Activated CD8-positive, alpha-beta T cell treated with anti-CD3 and anti-CD28 coated beads for 36 hours (primary cell): Measurements from ENCODE around the gene PRKCB. TPM values are rescaled to one million over a fixed set of nuclear protein-coding genes. Genes with fewer than 3 reads are reported as not detected.

Experiments
- ATAC-seq: fragments of 200-7000 bp; cut with Tn5 transposase; one replicate; pipeline ENCODE4 v1.10.0; 2021; ENCODE audit warnings: mild to moderate bottlenecking, moderate library complexity
- CTCF ChIA-PET: fragments of 350-600 bp; sonication (Branson Sonifier 250); formaldehyde crosslinking; loops from one replicate; lab custom pipeline; 2021; ENCODE audit warnings: antibody characterized with exemption; lab: Charles Lee
- POLR2A ChIA-PET: fragments of 350-600 bp; sonication (Branson Sonifier 250); formaldehyde crosslinking; loops from one replicate; lab custom pipeline; 2021; ENCODE audit warnings: antibody characterized with exemption; lab: Charles Lee
- DNase-seq: peaks from one replicate; pipeline ENCODE4 v3.0.0-alpha.2; 2020
- H3K27ac Mint-ChIP-seq: one replicate; pipeline ENCODE4 v1.8.0; 2021; ENCODE audit warnings: mild to moderate bottlenecking, mixed read lengths
- H3K27me3 Mint-ChIP-seq: one replicate; pipeline ENCODE4 v1.8.0; 2021; ENCODE audit warnings: mixed read lengths
- H3K36me3 Mint-ChIP-seq: one replicate; pipeline ENCODE4 v1.8.0; 2021; ENCODE audit warnings: low read depth, mixed read lengths
- H3K4me1 Mint-ChIP-seq: one replicate; pipeline ENCODE4 v1.8.0; 2021; ENCODE audit warnings: low read depth, mixed read lengths
- H3K4me3 Mint-ChIP-seq: one replicate; pipeline ENCODE4 v1.8.0; 2021; ENCODE audit warnings: mild to moderate bottlenecking, moderate library complexity, mixed read lengths
- H3K9me3 Mint-ChIP-seq: one replicate; pipeline ENCODE4 v1.8.0; 2021; ENCODE audit warnings: mixed read lengths
- intact Hi-C: fragments of 100-400 bp; cut with micrococcal nuclease; formaldehyde crosslinking; loops from one replicate; pipeline ENCODE4 v1.10.0; 2022
- total RNA-seq, 2 experiments: library from RNA; stranded (reverse); gene quantifications; one replicate each; pipeline ENCODE4 v1.2.3, GENCODE V29; 2021
- TF ChIP-seq, protein P1 (sequence below): fragments of 200-600 bp; IDR thresholded peaks from one replicate; pipeline ENCODE4 v1.8.0; 2022; ENCODE audit warnings: antibody characterized with exemption, mild to moderate bottlenecking

PRKCB gene
- total RNA-seq, 2 experiments from 2014 or later, result 101 to 105 TPM

DNA sequence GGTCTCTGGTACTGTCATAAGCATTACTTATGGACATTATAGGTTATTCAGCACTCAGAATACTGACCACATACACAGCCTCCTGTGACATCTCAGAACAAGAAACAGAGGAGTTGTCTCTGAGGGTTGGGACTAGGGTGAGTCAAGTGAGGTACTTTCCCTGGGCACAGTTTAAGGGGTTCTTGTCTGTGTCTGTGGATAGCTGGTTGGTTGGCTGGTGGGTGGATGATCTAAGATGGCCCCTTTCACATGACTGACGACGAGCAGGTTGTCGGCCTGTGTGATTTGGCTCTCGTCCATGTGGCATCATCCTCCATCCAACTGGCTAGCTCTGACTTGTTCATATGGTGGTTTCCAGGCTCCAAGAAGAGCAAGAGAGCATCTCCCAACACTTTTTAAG lies 163.9 kb downstream of the PRKCB start:
- Mint-ChIP-seq H3K36me3 (peaks cover 32% of the 10 kb centered on the region), H3K9me3 (no peaks in the 10 kb centered on the region), H3K4me3 (no peak overlapping the region), H3K4me1 (peaks cover 37% of the 10 kb centered on the region), H3K27me3 (no peaks in the 10 kb centered on the region), H3K27ac (peak overlapping the region; percentile 84)
- peak; percentile 91 for DNase-seq
- ATAC-seq, result peak; percentile 98
- POLR2A ChIA-PET, result interaction anchor here (0.8 to 1.6 kb wide), 4 partner anchors 22 to 158 kb away, joined by 3 to 6 read pairs (median 4); no protein-coding TSS in a partner anchor
- CTCF ChIA-PET, result interaction anchor here (0.9 to 21.4 kb wide), 4 partner anchors 10 to 197 kb away, joined by 3 to 312 read pairs (median 22); no protein-coding TSS in a partner anchor
- TF ChIP-seq, protein P1, sequence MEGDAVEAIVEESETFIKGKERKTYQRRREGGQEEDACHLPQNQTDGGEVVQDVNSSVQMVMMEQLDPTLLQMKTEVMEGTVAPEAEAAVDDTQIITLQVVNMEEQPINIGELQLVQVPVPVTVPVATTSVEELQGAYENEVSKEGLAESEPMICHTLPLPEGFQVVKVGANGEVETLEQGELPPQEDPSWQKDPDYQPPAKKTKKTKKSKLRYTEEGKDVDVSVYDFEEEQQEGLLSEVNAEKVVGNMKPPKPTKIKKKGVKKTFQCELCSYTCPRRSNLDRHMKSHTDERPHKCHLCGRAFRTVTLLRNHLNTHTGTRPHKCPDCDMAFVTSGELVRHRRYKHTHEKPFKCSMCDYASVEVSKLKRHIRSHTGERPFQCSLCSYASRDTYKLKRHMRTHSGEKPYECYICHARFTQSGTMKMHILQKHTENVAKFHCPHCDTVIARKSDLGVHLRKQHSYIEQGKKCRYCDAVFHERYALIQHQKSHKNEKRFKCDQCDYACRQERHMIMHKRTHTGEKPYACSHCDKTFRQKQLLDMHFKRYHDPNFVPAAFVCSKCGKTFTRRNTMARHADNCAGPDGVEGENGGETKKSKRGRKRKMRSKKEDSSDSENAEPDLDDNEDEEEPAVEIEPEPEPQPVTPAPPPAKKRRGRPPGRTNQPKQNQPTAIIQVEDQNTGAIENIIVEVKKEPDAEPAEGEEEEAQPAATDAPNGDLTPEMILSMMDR, result no peak
- intact Hi-C loops, result loop anchor here (10.0 kb wide), 1 partner anchor 45 kb away; no protein-coding TSS in a partner anchor

DNA sequence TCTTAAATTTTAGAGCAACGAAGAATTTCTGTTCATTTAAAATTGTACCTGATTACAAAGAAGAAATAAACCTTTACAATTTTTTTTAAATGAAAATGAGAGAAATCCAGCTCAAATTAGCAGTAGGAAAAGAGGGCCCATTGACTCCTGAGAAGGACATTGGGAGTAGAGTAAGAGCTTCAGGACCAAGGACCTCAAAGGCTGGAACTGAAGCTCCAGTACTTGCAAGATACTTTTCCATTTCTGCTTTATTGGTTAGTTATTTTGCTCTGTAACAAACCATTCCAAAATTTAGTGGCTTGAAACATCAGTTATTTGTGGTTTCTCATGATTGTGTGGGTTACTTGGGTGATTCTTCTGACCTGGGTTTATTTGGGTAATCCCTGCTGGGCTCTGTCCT lies 165.9 kb downstream of the PRKCB start:
- DNase-seq (no peak), ATAC-seq (no peak)
- Mint-ChIP-seq H3K4me3 (no peak overlapping the region), H3K4me1 (peaks cover 51% of the 10 kb centered on the region), H3K27ac (no peak overlapping the region), H3K27me3 (no peaks in the 10 kb centered on the region), H3K36me3 (peaks cover 32% of the 10 kb centered on the region), H3K9me3 (no peaks in the 10 kb centered on the region)
- ChIA-PET CTCF (interaction anchor here (0.9 to 21.4 kb wide), 4 partner anchors 8 to 199 kb away, joined by 4 to 312 read pairs (median 22); no protein-coding TSS in a partner anchor), POLR2A (interaction anchor here (0.6 kb wide), 1 partner anchor 8 kb away, joined by 3 read pairs; no protein-coding TSS in a partner anchor)
- intact Hi-C loops, result loop anchor here (10.0 kb wide), 1 partner anchor 47 kb away; no protein-coding TSS in a partner anchor
- TF ChIP-seq, protein P1, result no peak

DNA sequence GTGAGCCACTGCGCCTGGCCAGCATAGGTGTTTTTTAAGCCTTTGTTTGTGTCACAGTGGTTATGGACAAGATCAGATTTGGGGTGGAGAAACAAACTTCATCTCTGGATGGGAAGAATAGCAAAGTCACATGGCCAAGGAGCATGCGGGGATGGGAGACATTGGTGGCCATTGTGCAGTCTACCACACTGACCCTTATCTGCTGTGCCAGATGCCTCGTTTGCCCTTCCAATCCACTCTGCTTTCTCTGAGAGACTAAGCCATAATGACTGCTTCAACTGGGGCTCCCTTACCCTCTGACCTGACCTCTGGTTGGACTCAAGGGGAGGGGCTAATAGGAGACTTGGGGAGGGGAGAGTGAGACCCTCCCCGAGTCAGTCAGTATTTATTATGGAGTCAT lies 166.8 kb downstream of the PRKCB start:
- POLR2A ChIA-PET, result no interaction called here
- intact Hi-C loops, result loop anchor here (10.0 kb wide), 1 partner anchor 48 kb away; no protein-coding TSS in a partner anchor

DNA sequence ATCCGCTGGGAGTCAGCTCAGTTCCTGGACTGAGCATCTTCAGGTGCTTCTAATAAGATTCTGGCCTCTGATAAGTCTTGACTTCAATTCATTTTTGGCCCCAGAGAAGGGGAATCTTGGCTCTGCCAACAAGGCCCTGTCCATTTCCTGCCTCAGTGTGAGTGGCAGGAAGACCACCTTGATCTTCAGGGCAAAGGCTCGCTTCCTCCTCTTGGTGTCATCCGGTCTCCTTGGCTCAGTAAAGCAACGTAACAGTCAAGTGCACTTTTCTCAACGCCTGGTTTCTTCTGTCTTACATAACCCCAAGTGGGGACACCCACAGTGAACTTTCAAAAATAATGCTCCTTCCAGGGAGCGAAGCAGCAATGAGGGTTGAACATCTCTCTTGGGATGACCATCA lies 169.8 kb downstream of the PRKCB start:
- Mint-ChIP-seq H3K27ac (peak overlapping the region; percentile 66), H3K27me3 (no peaks in the 10 kb centered on the region), H3K4me1 (peaks cover 43% of the 10 kb centered on the region), H3K4me3 (no peak overlapping the region), H3K9me3 (no peaks in the 10 kb centered on the region), H3K36me3 (peaks cover 28% of the 10 kb centered on the region)
- TF ChIP-seq, protein P1, result no peak
- ChIA-PET POLR2A (interaction anchor here (1.0 to 1.1 kb wide), 2 partner anchors 43 to 172 kb away, joined by 3 read pairs; no protein-coding TSS in a partner anchor), CTCF (interaction anchor here (0.9 to 21.4 kb wide), 4 partner anchors 27 to 203 kb away, joined by 3 to 312 read pairs (median 4); no protein-coding TSS in a partner anchor)
- DNase-seq, result peak; percentile 33
- intact Hi-C loops, result loop anchor here (10.0 kb wide), 1 partner anchor 51 kb away; no protein-coding TSS in a partner anchor
- ATAC-seq, result peak; percentile 64

More for the DNA sequence above, 166.8 kb downstream of the PRKCB start:
- Mint-ChIP-seq H3K9me3 (no peaks in the 10 kb centered on the region), H3K36me3 (peaks cover 32% of the 10 kb centered on the region), H3K27me3 (no peaks in the 10 kb centered on the region), H3K4me3 (no peak overlapping the region), H3K4me1 (peaks cover 50% of the 10 kb centered on the region), H3K27ac (peak overlapping the region; percentile 18)
- TF ChIP-seq, protein P1, result no peak
- CTCF ChIA-PET, result interaction anchor here (5.3 to 21.4 kb wide), 2 partner anchors 7 to 200 kb away, joined by 41 to 312 read pairs; no protein-coding TSS in a partner anchor
- DNase-seq (no peak), ATAC-seq (no peak)

DNA sequence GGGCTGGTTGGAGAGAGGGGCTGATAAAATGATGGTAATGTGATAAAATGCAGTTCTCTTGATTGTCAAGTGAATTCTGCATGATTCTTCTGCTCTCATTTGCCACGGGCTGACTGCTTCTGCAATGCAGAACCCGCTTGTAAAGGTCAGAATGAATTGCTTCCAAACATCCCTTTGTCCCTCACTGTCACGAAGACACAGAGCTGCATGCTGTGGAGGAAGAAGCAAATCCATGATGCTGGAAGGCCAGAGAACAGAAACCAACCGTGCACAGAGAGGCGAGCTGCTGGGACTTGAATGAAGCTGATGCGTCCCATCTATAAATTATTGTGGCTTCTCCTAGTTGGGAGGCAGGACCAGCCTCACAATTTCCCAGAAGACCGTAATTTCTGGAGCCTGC lies 171.6 kb downstream of the PRKCB start:
- TF ChIP-seq, protein P1, result no peak
- POLR2A ChIA-PET, result no interaction called here
- H3K36me3 Mint-ChIP-seq, result peaks cover 26% of the 10 kb centered on the region
- no peaks in the 10 kb centered on the region for H3K27me3 Mint-ChIP-seq
- CTCF ChIA-PET, result interaction anchor here (1.0 to 21.4 kb wide), 6 partner anchors 9 to 498 kb away, joined by 3 to 312 read pairs (median 4); no protein-coding TSS in a partner anchor
- no peak for ATAC-seq
- no peak overlapping the region for H3K4me3 Mint-ChIP-seq
- no peaks in the 10 kb centered on the region for H3K9me3 Mint-ChIP-seq
- intact Hi-C loops, result loop anchor here (10.0 kb wide), 1 partner anchor 53 kb away; no protein-coding TSS in a partner anchor
- peaks cover 41% of the 10 kb centered on the region for H3K4me1 Mint-ChIP-seq
- H3K27ac Mint-ChIP-seq, result no peak overlapping the region
- no peak for DNase-seq
